ENCODE measurements around the gene ZNF385B. TPM values are rescaled to one million over a fixed set of nuclear protein-coding genes. Genes with fewer than 3 reads are reported as not detected.
A peak's percentile ranks its signal among the peaks of the same experiment; 100 is the strongest.

The ZNF385B gene
- total RNA-seq, 3 donors from 2014 or later: 3.4 to 8.8 (median 4.5) TPM

GRCh38 chr2:179581605-179582004 lies 279.8 kb downstream of the ZNF385B start:
- H3K4me3 ChIP-seq: no peak overlapping the region
- no peak for TF ChIP-seq POLR2A (IDR thresholded peaks at IDR 0.05)
- no peak for TF ChIP-seq POLR2AphosphoS5 (IDR thresholded peaks at IDR 0.05)
- no peak for TF ChIP-seq CTCF (IDR thresholded peaks at IDR 0.05)
- intact Hi-C loops (cut with DNase I; ENCODE audit: low total_unique reads): no loop called here
- H3K4me1 ChIP-seq: no peaks in the 10 kb centered on the region
- no peaks in the 10 kb centered on the region for H3K27me3 ChIP-seq
- DNase-seq (ENCODE audit: low spot score in 2 of 2): no peak
- no peaks in the 10 kb centered on the region for H3K9me3 ChIP-seq
- no peak overlapping the region for H3K27ac ChIP-seq
- H3K36me3 ChIP-seq: no peaks in the 10 kb centered on the region

- H3K36me3 ChIP-seq: no peaks in the 10 kb centered on the region
- H3K4me1 ChIP-seq: no peaks in the 10 kb centered on the region
- TF ChIP-seq POLR2AphosphoS5 (IDR thresholded peaks at IDR 0.05) (no peak), CTCF (IDR thresholded peaks at IDR 0.05) (no peak)
- no peaks in the 10 kb centered on the region for H3K27me3 ChIP-seq
- H3K27ac ChIP-seq: peak overlapping the region in 1 of 2 donors; percentile 8
- H3K9me3 ChIP-seq: no peaks in the 10 kb centered on the region
- intact Hi-C loops (cut with DNase I; ENCODE audit: low total_unique reads): no loop called here
- H3K4me3 ChIP-seq: no peak overlapping the region
- no peak for DNase-seq (ENCODE audit: low spot score in 2 of 2)
Measured at GRCh38 chr2:179580378-179581146, 280.9 kb downstream of the ZNF385B start.

- H3K27ac ChIP-seq: no peak overlapping the region
- H3K27me3 ChIP-seq: no peaks in the 10 kb centered on the region
- no peak overlapping the region for H3K4me3 ChIP-seq
- H3K4me1 ChIP-seq: no peaks in the 10 kb centered on the region
- no peaks in the 10 kb centered on the region for H3K36me3 ChIP-seq
- H3K9me3 ChIP-seq: no peaks in the 10 kb centered on the region
- no peak for TF ChIP-seq POLR2A (IDR thresholded peaks at IDR 0.05)
- no peak for TF ChIP-seq POLR2AphosphoS5 (IDR thresholded peaks at IDR 0.05)
- TF ChIP-seq CTCF (IDR thresholded peaks at IDR 0.05): no peak
- intact Hi-C loops (cut with DNase I; ENCODE audit: low total_unique reads): no loop called here
- no peak for DNase-seq (ENCODE audit: low spot score in 2 of 2)
Measured at GRCh38 chr2:179579800-179580199, 281.6 kb downstream of the ZNF385B start.

- no peak for DNase-seq (ENCODE audit: low spot score in 2 of 2)
- TF ChIP-seq POLR2AphosphoS5 (IDR thresholded peaks at IDR 0.05): no peak
- TF ChIP-seq CTCF (IDR thresholded peaks at IDR 0.05): no peak
- TF ChIP-seq POLR2A (IDR thresholded peaks at IDR 0.05): no peak
- Histone ChIP-seq H3K27ac (no peak overlapping the region), H3K4me1 (no peaks in the 10 kb centered on the region), H3K4me3 (no peak overlapping the region), H3K9me3 (no peaks in the 10 kb centered on the region), H3K27me3 (no peaks in the 10 kb centered on the region), H3K36me3 (no peaks in the 10 kb centered on the region)
- intact Hi-C loops (cut with DNase I; ENCODE audit: low total_unique reads): no loop called here
Measured at GRCh38 chr2:179578171-179578916, 283.1 kb downstream of the ZNF385B start.

GRCh38 chr2:179574061-179574519 lies 287.3 kb downstream of the ZNF385B start:
- no peaks in the 10 kb centered on the region for H3K36me3 ChIP-seq
- intact Hi-C loops (cut with DNase I; ENCODE audit: low total_unique reads): no loop called here
- H3K9me3 ChIP-seq: no peaks in the 10 kb centered on the region
- H3K27me3 ChIP-seq: no peaks in the 10 kb centered on the region
- no peak overlapping the region for H3K4me3 ChIP-seq
- TF ChIP-seq POLR2AphosphoS5 (IDR thresholded peaks at IDR 0.05): no peak
- H3K27ac ChIP-seq: no peak overlapping the region
- H3K4me1 ChIP-seq: no peaks in the 10 kb centered on the region
- DNase-seq (ENCODE audit: low spot score in 2 of 2): no peak
